CD4-positive, alpha-beta memory T cell (primary cell): Measurements from ENCODE around the gene OR4C6. TPM values are rescaled to one million over a fixed set of nuclear protein-coding genes. Genes with fewer than 3 reads are reported as not detected.

Experiments used
- CTCF ChIA-PET: fragments of 350-600 bp; sonication (Branson Sonifier 250); formaldehyde crosslinking; loops from one replicate; lab custom pipeline; 2021; ENCODE audit warnings: inconsistent platforms; ENCODE audit not compliant: partially characterized antibody; lab: Charles Lee
- POLR2A ChIA-PET: fragments of 350-600 bp; sonication (Branson Sonifier 250); formaldehyde crosslinking; loops from one replicate; lab custom pipeline; 2021; ENCODE audit not compliant: partially characterized antibody; lab: Charles Lee
- DNase-seq, 5 donors: peaks; one replicate each; pipeline versions ENCODE4 v3.0.0 to v3.0.0-alpha.2; 2020 to 2022; ENCODE audit warnings: mixed read lengths in 1 of 5
- H3K27ac ChIP-seq: one replicate; pipeline ENCODE4 v1.7.0; 2013; ENCODE audit warnings: low read depth, low read length
- H3K27me3 ChIP-seq: 2 replicates; pipeline ENCODE4 v1.7.0; 2013; ENCODE audit warnings: mild to moderate bottlenecking, low read length, moderate library complexity; ENCODE audit not compliant: insufficient read depth
- H3K36me3 ChIP-seq: 2 replicates; pipeline ENCODE4 v1.7.0; 2013; ENCODE audit warnings: mild to moderate bottlenecking, low read length, moderate library complexity; ENCODE audit not compliant: insufficient read depth
- H3K4me1 ChIP-seq: 2 replicates; pipeline ENCODE4 v1.7.0; 2013; ENCODE audit warnings: mild to moderate bottlenecking, low read length, moderate library complexity; ENCODE audit not compliant: insufficient read depth
- H3K4me3 ChIP-seq, 2 donors: one replicate each; pipeline ENCODE4 v1.7.0; 2013; ENCODE audit warnings: low read length in 2 of 2, mild to moderate bottlenecking in 1 of 2
- H3K9me3 ChIP-seq, 2 donors: one replicate each; pipeline ENCODE4 v1.7.0; 2013; ENCODE audit warnings: low read length in 2 of 2, control low read depth in 1 of 2; ENCODE audit not compliant: control insufficient read depth in 1 of 2
- H3K27ac Mint-ChIP-seq, 7 donors: one replicate each; pipeline ENCODE4 v1.8.0; 2020 to 2021; ENCODE audit warnings: mixed read lengths in 7 of 7, mild to moderate bottlenecking in 6 of 7, inconsistent platforms in 3 of 7, moderate library complexity in 3 of 7
- H3K27me3 Mint-ChIP-seq, 2 donors: one replicate each; pipeline ENCODE4 v1.8.0; 2020 to 2021; ENCODE audit warnings: mixed read lengths in 2 of 2
- H3K36me3 Mint-ChIP-seq, 2 donors: one replicate each; pipeline ENCODE4 v1.8.0; 2020 to 2021; ENCODE audit warnings: mixed read lengths in 2 of 2, inconsistent platforms in 1 of 2, mild to moderate bottlenecking in 1 of 2
- H3K4me1 Mint-ChIP-seq, 4 donors: one replicate each; pipeline ENCODE4 v1.8.0; 2020 to 2021; ENCODE audit warnings: mixed read lengths in 4 of 4, mild to moderate bottlenecking in 1 of 4
- H3K4me3 Mint-ChIP-seq, 8 donors: one replicate each; pipeline ENCODE4 v1.8.0; 2020 to 2021; ENCODE audit warnings: mixed read lengths in 8 of 8, mild to moderate bottlenecking in 7 of 8, moderate library complexity in 6 of 8, inconsistent platforms in 3 of 8
- H3K9me3 Mint-ChIP-seq, 8 donors: one replicate each; pipeline ENCODE4 v1.8.0; 2020 to 2021; ENCODE audit warnings: mixed read lengths in 8 of 8, mild to moderate bottlenecking in 5 of 8, inconsistent platforms in 3 of 8, moderate library complexity in 1 of 8
- intact Hi-C: fragments of 100-400 bp; cut with micrococcal nuclease; formaldehyde crosslinking; loops from one replicate; pipeline ENCODE4 v1.15.1; 2023
- polyA plus RNA-seq, 2 donors: library from polyadenylated mRNA; unstranded; fragments of 300-500 nt; fragmentation: Illumina TruSeq; gene quantifications; one replicate each; pipeline ENCODE4 v1.2.3, GENCODE V29; 2021
- total RNA-seq, 2 experiments: library from RNA; stranded (reverse); gene quantifications; one replicate each; pipeline ENCODE4 v1.2.3, GENCODE V29; 2021

The OR4C6 gene
- total and polyA plus RNA-seq, 4 experiments from 2014 or later, result not detected

GRCh38 chr11:55658608-55659007 is 3.4 kb upstream of the OR4C6 start:
- H3K4me1 Mint-ChIP-seq, result no peaks in the 10 kb centered on the region
- peaks cover 0 to 21% (median 6%) of the 10 kb centered on the region in 8 donors for H3K9me3 Mint-ChIP-seq
- no peak overlapping the region for H3K27ac ChIP-seq
- DNase-seq, result no peak
- no peaks in the 10 kb centered on the region for H3K27me3 Mint-ChIP-seq
- POLR2A ChIA-PET, result no interaction called here
- H3K36me3 ChIP-seq, result no peaks in the 10 kb centered on the region
- no peaks in the 10 kb centered on the region for H3K4me1 ChIP-seq
- no peak overlapping the region for H3K27ac Mint-ChIP-seq
- no peaks in the 10 kb centered on the region for H3K36me3 Mint-ChIP-seq
- H3K9me3 ChIP-seq, result no peaks in the 10 kb centered on the region
- no peak overlapping the region for H3K4me3 Mint-ChIP-seq
- intact Hi-C loops, result no loop called here
- no peaks in the 10 kb centered on the region for H3K27me3 ChIP-seq
- CTCF ChIA-PET, result no interaction called here
- no peak overlapping the region for H3K4me3 ChIP-seq

GRCh38 chr11:55669376-55669775 is 7.4 kb downstream of the OR4C6 start:
- POLR2A ChIA-PET, result no interaction called here

DNA sequence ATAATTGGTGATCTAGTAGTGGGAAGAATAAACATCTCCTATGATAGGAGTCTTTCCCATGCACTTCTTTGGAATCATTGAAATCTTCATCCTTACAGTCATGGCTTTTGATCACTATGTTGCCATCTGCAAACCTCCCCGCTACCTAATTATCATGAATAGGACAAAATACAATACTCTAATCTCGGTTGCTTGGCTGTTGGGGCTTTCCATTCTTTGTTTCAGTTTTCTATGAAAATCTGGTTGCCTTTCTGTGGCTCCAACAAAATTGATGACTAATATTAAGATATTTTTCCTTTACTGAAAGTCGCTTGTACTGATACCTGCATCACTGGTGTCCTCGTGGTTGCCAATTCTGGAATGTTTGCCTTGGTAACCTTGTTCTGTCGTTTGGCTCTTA is 11.9 kb downstream of the OR4C6 start:
- Mint-ChIP-seq H3K4me3 (no peak overlapping the region), H3K27me3 (no peaks in the 10 kb centered on the region), H3K36me3 (no peaks in the 10 kb centered on the region), H3K27ac (no peak overlapping the region), H3K9me3 (peaks cover 0 to 7% (median 3%) of the 10 kb centered on the region in 8 donors), H3K4me1 (no peaks in the 10 kb centered on the region)
- no peak overlapping the region for H3K4me3 ChIP-seq
- POLR2A ChIA-PET, result no interaction called here
- no peak overlapping the region for H3K27ac ChIP-seq
- CTCF ChIA-PET, result no interaction called here
- intact Hi-C loops, result no loop called here
- H3K27me3 ChIP-seq, result no peaks in the 10 kb centered on the region
- no peaks in the 10 kb centered on the region for H3K36me3 ChIP-seq
- H3K4me1 ChIP-seq, result no peaks in the 10 kb centered on the region
- DNase-seq, result no peak
- no peaks in the 10 kb centered on the region for H3K9me3 ChIP-seq

More at GRCh38 chr11:55669376-55669775, 7.4 kb downstream of the OR4C6 start:
- H3K4me3 Mint-ChIP-seq, result no peak overlapping the region
- Histone ChIP-seq H3K4me1 (no peaks in the 10 kb centered on the region), H3K9me3 (no peaks in the 10 kb centered on the region), H3K4me3 (no peak overlapping the region), H3K27me3 (no peaks in the 10 kb centered on the region), H3K36me3 (no peaks in the 10 kb centered on the region), H3K27ac (no peak overlapping the region)
- peaks cover 2 to 17% (median 7%) of the 10 kb centered on the region in 8 donors for H3K9me3 Mint-ChIP-seq
- DNase-seq, result no peak
- intact Hi-C loops, result no loop called here
- no peaks in the 10 kb centered on the region for H3K27me3 Mint-ChIP-seq
- H3K27ac Mint-ChIP-seq, result no peak overlapping the region
- CTCF ChIA-PET, result no interaction called here
- H3K4me1 Mint-ChIP-seq, result no peaks in the 10 kb centered on the region
- H3K36me3 Mint-ChIP-seq, result no peaks in the 10 kb centered on the region

- H3K9me3 ChIP-seq, result no peaks in the 10 kb centered on the region
- H3K4me1 ChIP-seq, result no peaks in the 10 kb centered on the region
- no peak for DNase-seq
- peaks cover 3 to 29% (median 19%) of the 10 kb centered on the region in 8 donors for H3K9me3 Mint-ChIP-seq
- no peaks in the 10 kb centered on the region for H3K4me1 Mint-ChIP-seq
- ChIA-PET POLR2A (no interaction called here), CTCF (no interaction called here)
- intact Hi-C loops, result no loop called here
- no peaks in the 10 kb centered on the region for H3K36me3 ChIP-seq
- H3K27me3 Mint-ChIP-seq, result no peaks in the 10 kb centered on the region
- no peaks in the 10 kb centered on the region for H3K36me3 Mint-ChIP-seq
- no peak overlapping the region for H3K27ac ChIP-seq
- H3K4me3 ChIP-seq, result no peak overlapping the region
- no peak overlapping the region for H3K4me3 Mint-ChIP-seq
- no peaks in the 10 kb centered on the region for H3K27me3 ChIP-seq
- H3K27ac Mint-ChIP-seq, result no peak overlapping the region
Measured at GRCh38 chr11:55697817-55698216, 35.8 kb downstream of the OR4C6 start.

GRCh38 chr11:55701429-55701828 is 39.4 kb downstream of the OR4C6 start:
- Mint-ChIP-seq H3K36me3 (no peaks in the 10 kb centered on the region), H3K27me3 (no peaks in the 10 kb centered on the region), H3K4me1 (no peaks in the 10 kb centered on the region), H3K27ac (no peak overlapping the region), H3K4me3 (no peak overlapping the region), H3K9me3 (peaks cover 5 to 34% (median 18%) of the 10 kb centered on the region in 8 donors)
- Histone ChIP-seq H3K27ac (no peak overlapping the region), H3K4me1 (no peaks in the 10 kb centered on the region), H3K9me3 (no peaks in the 10 kb centered on the region), H3K27me3 (no peaks in the 10 kb centered on the region), H3K4me3 (no peak overlapping the region), H3K36me3 (no peaks in the 10 kb centered on the region)
- DNase-seq, result no peak
- CTCF ChIA-PET, result no interaction called here
- POLR2A ChIA-PET, result no interaction called here
- intact Hi-C loops, result no loop called here

DNA sequence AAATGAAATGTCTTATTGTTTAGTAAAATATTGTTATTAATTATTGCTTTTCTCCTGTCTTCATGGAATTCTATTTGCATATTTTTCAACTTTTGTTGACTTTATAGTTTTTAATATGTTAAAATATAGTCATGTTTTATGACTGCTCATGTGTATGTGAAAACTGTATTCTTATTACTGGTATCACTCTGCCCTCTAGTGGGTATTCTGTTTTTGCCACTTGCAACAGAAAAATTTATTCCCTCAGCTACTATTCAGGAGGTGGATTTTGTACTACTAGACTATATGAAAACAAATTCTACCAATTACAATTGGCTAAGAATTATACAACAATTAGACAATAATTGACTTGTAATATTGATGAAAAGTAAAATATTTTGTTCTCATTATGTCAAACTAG is 45.0 kb downstream of the OR4C6 start:
- ChIA-PET POLR2A (no interaction called here), CTCF (no interaction called here)
- H3K9me3 ChIP-seq, result no peaks in the 10 kb centered on the region
- no peaks in the 10 kb centered on the region for H3K36me3 ChIP-seq
- no peak overlapping the region for H3K27ac Mint-ChIP-seq
- H3K27me3 Mint-ChIP-seq, result no peaks in the 10 kb centered on the region
- no peaks in the 10 kb centered on the region for H3K27me3 ChIP-seq
- H3K36me3 Mint-ChIP-seq, result no peaks in the 10 kb centered on the region
- no peaks in the 10 kb centered on the region for H3K4me1 Mint-ChIP-seq
- no peaks in the 10 kb centered on the region for H3K4me1 ChIP-seq
- H3K4me3 ChIP-seq, result no peak overlapping the region
- no peak overlapping the region for H3K4me3 Mint-ChIP-seq
- H3K27ac ChIP-seq, result no peak overlapping the region
- no peak for DNase-seq
- intact Hi-C loops, result no loop called here
- peaks cover 2 to 24% (median 10%) of the 10 kb centered on the region in 8 donors for H3K9me3 Mint-ChIP-seq

GRCh38 chr11:55714982-55715888 is 53.2 kb downstream of the OR4C6 start:
- H3K27me3 Mint-ChIP-seq, result no peaks in the 10 kb centered on the region

More at GRCh38 chr11:55714982-55715888, 53.2 kb downstream of the OR4C6 start:
- Mint-ChIP-seq H3K4me1 (no peaks in the 10 kb centered on the region), H3K36me3 (no peaks in the 10 kb centered on the region), H3K27ac (no peak overlapping the region), H3K4me3 (no peak overlapping the region), H3K9me3 (peaks cover 0 to 6% (median 3%) of the 10 kb centered on the region in 8 donors)
- no peaks in the 10 kb centered on the region for H3K36me3 ChIP-seq
- H3K4me1 ChIP-seq, result no peaks in the 10 kb centered on the region
- no peaks in the 10 kb centered on the region for H3K27me3 ChIP-seq
- ChIA-PET CTCF (no interaction called here), POLR2A (no interaction called here)
- H3K9me3 ChIP-seq, result no peaks in the 10 kb centered on the region
- H3K27ac ChIP-seq, result no peak overlapping the region
- intact Hi-C loops, result no loop called here
- no peak for DNase-seq
- H3K4me3 ChIP-seq, result no peak overlapping the region
